T-helper 9 cell (primary cell): ENCODE data around the gene CFAP210.
"Not testable (repeated sequence)": the region's sequence is repeated elsewhere in the genome, so short reads cannot be mapped to it uniquely, and the experiment has no call there.

ENCODE experiments used
- DNase-seq: peaks from one replicate; pipeline ENCODE4 v3.0.0-alpha.2; 2020

Gene CFAP210

GRCh38 chr2:169615982-169616381 lies 78.2 kb downstream of the CFAP210 start:
- not testable (repeated sequence) for DNase-seq

- no peak for DNase-seq
Measured at GRCh38 chr2:169613876-169614275, 80.3 kb downstream of the CFAP210 start.

GRCh38 chr2:169609264-169609663 lies 84.9 kb downstream of the CFAP210 start:
- DNase-seq, result no peak

- no peak for DNase-seq
Measured at GRCh38 chr2:169599568-169599967, 94.6 kb downstream of the CFAP210 start.

GRCh38 chr2:169598982-169599381 lies 95.2 kb downstream of the CFAP210 start:
- no peak for DNase-seq

GRCh38 chr2:169596546-169596945 lies 97.7 kb downstream of the CFAP210 start:
- not testable (repeated sequence) for DNase-seq
